HT1080 (cell line): ENCODE results near the gene DSE. TPM values are rescaled to one million over a fixed set of nuclear protein-coding genes. Genes with fewer than 3 reads are reported as not detected.

Experiments used
- DNase-seq: peaks from one replicate; pipeline ENCODE4 v3.0.0-alpha.2; 2015; ENCODE audit warnings: low read depth
- total RNA-seq: library from RNA; depleted of rRNA; stranded (reverse); fragments of >200 nt; shearing (Covaris generic); gene quantifications from 2 replicates; pipeline ENCODE4 v1.2.3, GENCODE V29; 2014

Gene DSE
- total RNA-seq, 1 experiment from 2014 or later = 44.3 TPM

- DNase-seq = peak; percentile 78
These were observed 16.0 kb downstream of the DSE start for GRCh38 chr6:116386581-116387299.

DNA sequence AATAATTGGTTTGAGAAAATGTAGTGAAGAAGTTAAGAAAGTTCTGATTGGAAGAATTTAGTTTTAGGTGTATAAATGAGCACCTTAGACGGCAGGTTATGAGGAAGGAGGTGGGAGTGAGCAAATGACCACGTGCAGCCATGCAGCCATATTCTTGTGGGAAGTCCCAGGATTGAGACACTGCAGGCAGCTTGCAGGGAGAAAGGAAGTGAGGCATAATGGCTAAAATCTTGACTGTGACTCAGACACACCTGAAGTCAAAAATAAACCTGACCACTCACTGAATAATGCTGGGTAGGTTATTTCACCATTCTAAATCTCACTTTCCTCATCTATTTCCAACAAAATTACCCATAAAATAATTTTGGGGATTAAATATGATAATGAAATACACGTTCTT is 16.6 kb downstream of the DSE start:
- DNase-seq = peak; percentile 89

DNA sequence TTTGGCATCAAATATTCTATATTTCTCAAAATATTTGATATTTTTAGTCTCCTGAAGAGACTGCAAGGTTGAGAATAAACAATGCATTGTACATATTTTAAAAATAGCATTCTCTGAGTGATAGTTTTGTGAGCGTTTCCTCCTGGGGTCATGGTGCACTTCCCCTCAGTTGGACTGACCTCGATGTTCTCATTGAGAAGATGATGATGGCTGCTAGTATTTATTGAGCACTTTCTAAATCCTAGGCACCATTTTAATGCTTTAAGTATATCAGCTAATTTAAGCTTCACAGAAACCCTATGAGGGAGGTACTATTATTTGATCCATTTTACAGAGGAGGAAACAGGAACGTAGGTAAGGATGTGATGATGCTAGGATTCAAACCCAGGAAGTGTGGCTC is 18.2 kb downstream of the DSE start:
- no peak for DNase-seq

DNA sequence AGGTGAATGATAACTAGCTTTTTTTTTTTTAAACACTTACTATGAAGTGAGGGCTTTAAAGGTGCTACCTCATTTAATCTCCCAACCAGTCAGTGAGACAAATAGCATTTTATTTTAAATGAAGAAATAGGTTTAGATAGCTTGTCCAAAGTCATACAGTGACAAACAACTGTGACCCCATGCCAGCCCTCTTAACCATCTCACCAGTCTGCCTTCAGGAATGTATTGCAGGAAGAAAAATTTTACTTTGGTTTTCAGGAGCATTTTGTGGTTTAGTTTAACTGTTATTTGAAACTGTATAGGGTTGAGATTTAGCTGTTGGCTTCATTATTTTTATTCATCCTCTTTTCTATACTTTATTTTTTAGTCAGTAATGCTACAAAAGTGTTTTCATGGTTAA is 18.6 kb downstream of the DSE start:
- DNase-seq = no peak

DNA sequence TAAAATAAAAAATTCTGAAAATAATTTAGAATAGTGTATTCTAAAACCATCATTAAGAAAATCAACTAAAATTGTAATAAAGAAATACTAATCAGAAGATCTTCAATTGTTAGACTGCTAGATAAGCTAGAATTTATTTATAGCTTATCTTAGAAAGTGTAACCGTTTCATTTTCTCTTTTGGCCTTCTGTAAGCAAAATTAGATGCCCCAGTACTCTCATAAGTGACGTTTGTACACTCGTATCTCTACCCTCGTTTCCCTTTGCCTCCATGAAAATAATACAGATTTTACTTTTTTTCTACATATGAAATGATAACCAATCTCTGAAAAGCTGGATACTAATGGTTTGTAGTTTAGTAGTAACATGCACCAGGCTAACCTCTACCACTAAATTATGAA is 19.8 kb downstream of the DSE start:
- DNase-seq = no peak

- peak; percentile 33 for DNase-seq
These were observed 21.6 kb downstream of the DSE start for GRCh38 chr6:116392132-116393013.

GRCh38 chr6:116393430-116393829 is 22.7 kb downstream of the DSE start:
- DNase-seq = no peak

DNA sequence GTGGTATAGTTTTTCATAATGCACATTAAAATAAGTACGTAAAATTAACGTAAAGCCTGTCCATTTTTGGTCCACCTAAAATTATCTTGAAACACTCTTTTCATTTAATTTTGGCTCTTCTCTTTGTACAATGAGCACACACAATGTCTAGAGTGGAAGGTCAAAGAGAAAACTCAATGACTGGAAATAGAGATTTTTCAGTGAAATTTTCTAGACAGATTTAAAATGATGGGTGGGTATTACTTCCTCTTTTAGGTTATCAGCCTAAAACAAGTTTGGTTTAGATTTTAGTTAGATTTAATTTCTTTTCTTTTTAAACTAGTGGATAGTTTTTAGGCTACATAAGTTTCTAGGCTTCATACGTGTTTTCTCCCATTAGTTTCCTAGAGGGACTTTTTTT is 24.9 kb downstream of the DSE start:
- no peak for DNase-seq

GRCh38 chr6:116396441-116396840 is 25.7 kb downstream of the DSE start:
- no peak for DNase-seq

- DNase-seq = no peak
These were observed 27.2 kb downstream of the DSE start for GRCh38 chr6:116397914-116398313.

DNA sequence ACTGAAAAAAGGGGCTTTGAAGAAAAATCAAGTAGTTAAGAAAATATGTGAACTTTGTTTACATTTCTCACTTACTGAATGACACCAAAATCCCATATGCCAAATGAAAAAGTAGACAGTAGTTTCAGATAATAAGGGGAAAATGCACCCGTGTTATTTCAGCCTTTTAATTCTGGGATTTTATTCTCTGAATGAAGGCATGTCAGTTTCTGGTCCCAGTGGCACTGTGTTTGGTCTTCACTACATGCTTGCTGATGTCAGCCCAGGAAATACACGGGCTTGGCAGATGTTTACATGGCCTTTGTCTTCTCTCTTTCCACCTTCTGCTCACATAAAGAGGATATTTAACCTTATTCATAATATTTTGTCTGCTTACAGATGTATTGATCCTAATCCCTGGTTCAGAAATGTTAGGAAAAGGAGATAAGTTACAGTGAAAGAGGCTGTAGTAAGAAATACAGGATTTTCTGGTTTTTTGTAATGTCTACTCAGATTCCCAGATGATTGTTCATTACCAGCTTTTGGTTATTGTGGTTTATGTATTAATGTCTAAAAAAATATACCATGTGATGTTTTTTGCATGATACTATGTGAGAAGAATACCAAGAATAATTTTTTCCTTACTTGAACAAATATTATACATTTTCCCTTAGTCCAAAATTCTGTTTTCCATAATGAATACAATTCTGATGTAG is 27.7 kb downstream of the DSE start:
- no peak for DNase-seq

GRCh38 chr6:116399287-116399686 is 28.5 kb downstream of the DSE start:
- DNase-seq = no peak

GRCh38 chr6:116400328-116400727 is 29.6 kb downstream of the DSE start:
- no peak for DNase-seq

GRCh38 chr6:116402108-116402937 is 31.6 kb downstream of the DSE start:
- DNase-seq = no peak

DNA sequence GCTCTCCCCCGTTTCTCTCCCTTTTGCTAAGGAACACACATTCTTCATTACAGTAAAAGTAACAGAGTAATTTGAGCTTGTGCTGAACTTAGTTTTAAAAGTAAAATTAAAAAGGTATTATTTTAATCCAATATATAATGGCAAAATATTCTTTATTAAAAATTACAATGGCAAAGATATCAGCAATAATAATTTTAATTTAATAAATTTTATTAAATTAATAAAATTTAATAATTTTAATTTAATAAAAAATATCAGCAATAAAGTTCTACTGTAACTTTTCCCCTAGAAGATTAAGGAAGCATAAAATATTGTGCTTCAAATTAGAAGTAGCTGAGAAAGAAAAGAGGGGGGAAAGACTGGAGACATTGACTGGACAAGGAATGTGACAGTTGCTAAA is 32.5 kb downstream of the DSE start:
- no peak for DNase-seq

DNA sequence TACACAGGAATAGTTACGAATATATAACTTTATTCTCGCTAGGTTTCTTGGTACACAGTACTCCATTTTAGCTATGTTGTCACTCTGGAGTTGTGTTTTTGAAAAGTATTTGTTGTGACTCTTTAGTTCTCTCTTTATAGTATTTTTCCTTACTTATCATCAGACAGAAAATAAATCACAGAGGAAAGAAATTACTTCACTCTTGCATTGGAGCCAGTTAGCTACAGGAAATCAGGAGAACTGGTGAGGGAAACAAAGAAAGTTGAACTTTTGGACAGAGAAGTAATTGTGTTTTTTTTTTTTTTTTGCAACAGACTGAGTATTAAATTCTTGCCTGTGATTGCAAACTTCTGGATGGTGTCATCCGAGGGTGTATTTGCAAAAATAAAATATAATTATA is 33.9 kb downstream of the DSE start:
- DNase-seq = no peak

DNA sequence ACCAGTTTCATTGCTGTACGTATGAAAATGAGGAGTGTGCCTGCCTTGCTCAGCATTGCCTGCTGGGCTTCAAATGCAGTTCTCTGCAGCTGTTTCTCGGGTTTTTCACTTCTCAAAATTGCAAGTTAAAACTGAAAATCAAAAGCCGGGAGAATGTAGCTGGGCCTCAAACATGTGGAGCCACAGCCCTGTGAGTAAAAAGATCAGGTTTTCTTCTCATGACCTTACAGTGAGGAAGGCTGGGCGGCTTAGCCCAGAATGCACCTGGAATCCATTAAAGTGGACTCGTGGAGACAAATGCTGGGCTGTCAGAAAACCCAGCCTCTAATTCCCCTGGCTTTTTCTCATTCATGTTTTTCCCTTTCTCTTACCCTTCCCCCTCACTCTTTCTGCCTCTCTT is 34.4 kb downstream of the DSE start:
- DNase-seq = no peak

DNA sequence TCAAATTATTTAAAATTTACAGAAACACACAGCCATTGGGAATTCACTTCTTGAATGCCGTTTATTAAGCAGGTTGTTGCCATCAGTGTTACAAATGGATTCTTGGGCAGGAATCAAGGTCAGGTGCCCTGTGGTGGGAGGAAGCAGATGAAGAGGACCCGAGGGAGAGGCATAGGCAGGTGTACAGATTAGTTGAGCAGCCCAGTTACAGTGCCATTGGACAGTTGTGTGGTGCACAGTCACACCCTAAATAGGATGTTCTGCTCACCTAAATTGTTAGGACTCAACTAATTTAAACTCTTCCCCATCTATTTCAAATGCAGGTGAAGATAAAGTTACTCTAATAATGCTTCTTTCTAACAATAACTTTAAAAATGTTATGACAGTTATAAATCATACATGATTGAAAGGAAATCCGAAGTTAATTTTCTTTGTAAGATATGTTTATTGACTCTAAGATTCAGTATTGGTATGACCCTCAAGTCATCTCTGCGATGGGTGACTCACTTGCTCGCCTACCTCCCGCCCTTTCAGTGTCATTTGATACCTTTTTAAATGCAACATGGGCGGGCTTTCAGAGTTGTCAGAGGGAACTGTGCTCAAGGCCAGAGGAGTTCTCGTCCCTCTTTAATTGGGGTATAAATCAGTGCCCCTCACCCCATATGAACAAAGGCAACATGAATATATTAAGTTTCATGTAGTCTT is 35.1 kb downstream of the DSE start:
- DNase-seq = peak; percentile 70

GRCh38 chr6:116406678-116407345 is 36.1 kb downstream of the DSE start:
- DNase-seq = peak; percentile 41

- DNase-seq = no peak
These were observed 37.7 kb downstream of the DSE start for GRCh38 chr6:116408491-116408890.
